ENCODE data around the gene MZF1. TPM values are rescaled to one million over a fixed set of nuclear protein-coding genes. Genes with fewer than 3 reads are reported as not detected.
"Not testable (repeated sequence)": the region's sequence is repeated elsewhere in the genome, so short reads cannot be mapped to it uniquely, and the experiment has no call there.

The MZF1 gene
- total RNA-seq, 1 experiment from 2014 or later = 18.0 TPM

DNA sequence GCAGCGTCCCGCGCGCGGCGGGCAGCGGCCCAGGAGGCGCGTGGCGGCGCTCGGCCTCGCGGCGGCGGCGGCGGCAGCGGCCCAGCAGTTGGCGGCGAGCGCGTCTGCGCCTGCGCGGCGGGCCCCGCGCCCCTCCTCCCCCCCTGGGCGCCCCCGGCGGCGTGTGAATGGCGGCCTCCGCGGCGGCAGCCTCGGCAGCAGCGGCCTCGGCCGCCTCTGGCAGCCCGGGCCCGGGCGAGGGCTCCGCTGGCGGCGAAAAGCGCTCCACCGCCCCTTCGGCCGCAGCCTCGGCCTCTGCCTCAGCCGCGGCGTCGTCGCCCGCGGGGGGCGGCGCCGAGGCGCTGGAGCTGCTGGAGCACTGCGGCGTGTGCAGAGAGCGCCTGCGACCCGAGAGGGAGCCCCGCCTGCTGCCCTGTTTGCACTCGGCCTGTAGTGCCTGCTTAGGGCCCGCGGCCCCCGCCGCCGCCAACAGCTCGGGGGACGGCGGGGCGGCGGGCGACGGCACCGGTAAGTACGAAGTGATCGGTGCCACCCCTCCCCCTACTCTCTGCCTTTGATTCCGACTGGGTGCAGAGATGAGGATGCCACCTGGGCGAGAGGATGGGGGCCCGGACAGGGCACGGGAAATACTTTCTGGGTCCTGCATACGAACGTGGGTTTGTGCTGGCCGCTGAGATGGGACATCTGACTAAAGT is 28.4 kb downstream of the MZF1 start:
- H3K9ac ChIP-seq (ENCODE audit: low read length) = peak overlapping the region; percentile 89

DNA sequence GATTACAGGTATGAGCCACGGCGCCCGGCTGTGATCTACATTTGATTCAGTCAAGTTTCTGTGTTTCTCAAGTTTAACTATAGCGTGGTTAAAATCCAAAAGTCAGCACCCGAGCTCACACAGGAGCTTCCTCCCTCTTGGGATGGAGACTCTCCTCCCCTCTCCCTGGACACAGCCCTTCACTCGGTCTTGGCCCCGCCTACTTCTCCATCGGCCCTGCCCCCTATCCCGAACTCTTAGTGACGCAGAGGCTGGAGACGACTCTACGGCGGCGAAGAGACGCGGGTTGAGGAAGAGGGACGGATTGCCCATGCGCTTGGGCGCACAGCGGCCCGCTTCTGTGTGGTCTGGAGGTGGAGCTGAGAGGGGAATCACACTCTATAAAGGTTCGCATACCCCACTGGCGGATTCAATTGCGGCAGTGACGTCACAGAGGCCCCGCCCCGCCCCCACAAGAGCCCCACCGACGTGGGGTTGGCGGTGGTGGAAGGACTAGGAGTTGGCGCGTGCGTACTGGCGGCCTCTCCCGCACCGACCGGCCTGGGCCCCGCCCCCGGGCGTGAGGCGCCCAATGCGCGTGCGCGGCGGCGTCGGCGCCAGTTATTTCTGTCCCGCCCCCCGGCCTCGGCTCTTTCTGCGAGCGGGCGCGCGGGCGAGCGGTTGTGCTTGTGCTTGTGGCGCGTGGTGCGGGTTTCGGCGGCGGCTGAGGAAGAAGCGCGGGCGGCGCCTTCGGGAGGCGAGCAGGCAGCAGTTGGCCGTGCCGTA is 29.1 kb downstream of the MZF1 start, which contains the start of gene TRIM28:
Gene TRIM28 (plus strand): TSS at position 239 of the 765 bp plus-strand sequence. CDS start 694 bp downstream, outside the sequence.
- no peak for TF ChIP-seq EZH2 (IDR thresholded peaks at IDR 0.05; ENCODE audit: low read length, unreplicated experiment)
- Histone ChIP-seq H3K36me3 (ENCODE audit: low read depth, low read length) (peaks cover 39% of the 10 kb centered on the region), H3K4me1 (ENCODE audit: insufficient read depth, low read length) (peaks cover 13% of the 10 kb centered on the region), H3K9ac (ENCODE audit: low read length) (peak within 1 kb of the TSS; percentile 89), H3K79me2 (ENCODE audit: low read length) (peaks cover 43% of the 10 kb centered on the region), H3F3A (ENCODE audit: low read length, unreplicated experiment) (peaks cover 5% of the 10 kb centered on the region), H3K4me3 (ENCODE audit: low read length) (peak within 1 kb of the TSS; percentile 92), H2AFZ (ENCODE audit: low read length) (peak within 1 kb of the TSS; percentile 76), H3K9me2 (replicated peaks; ENCODE audit: low read length) (no peaks in the 10 kb centered on the region), H3K4me2 (ENCODE audit: low read length) (peak within 1 kb of the TSS; percentile 95), H3K9me3 (ENCODE audit: low read length) (no peaks in the 10 kb centered on the region), H4K20me1 (ENCODE audit: low read length) (peaks cover 41% of the 10 kb centered on the region), H3K27me3 (ENCODE audit: low read length) (no peaks in the 10 kb centered on the region), H3K27ac (ENCODE audit: low read length) (peak within 1 kb of the TSS; percentile 88)
- DNase-seq (peak; percentile 99), ATAC-seq (peak; percentile 96)
- intact Hi-C loops (cut with micrococcal nuclease) = loop anchor here (1.0 kb wide), 2 partner anchors 11 to 157 kb away; partner anchors contain the start of genes CHMP2A and RPS5
- ChIA-PET CTCF (interaction anchor here (0.8 to 1.0 kb wide), 2 partner anchors 24 to 30 kb away, joined by 3 to 5 read pairs; no protein-coding TSS in a partner anchor), POLR2A (ENCODE audit: unreplicated experiment) (interaction anchor here (0.6 to 1.2 kb wide), 9 partner anchors 10 to 369 kb away, joined by 3 to 14 read pairs (median 4); partner anchors contain the start of genes CHMP2A, UBE2M and ZBTB45)
- TSS peak; percentile 100 for BruUV-seq (replicated peaks)

More for the DNA sequence above, 28.4 kb downstream of the MZF1 start:
- TF ChIP-seq EZH2 (IDR thresholded peaks at IDR 0.05; ENCODE audit: low read length, unreplicated experiment) = no peak
- no peak for TF ChIP-seq EZH2phosphoT487 (IDR thresholded peaks at IDR 0.05; ENCODE audit: borderline replicate concordance, low read length)
- TF ChIP-seq, protein P1, sequence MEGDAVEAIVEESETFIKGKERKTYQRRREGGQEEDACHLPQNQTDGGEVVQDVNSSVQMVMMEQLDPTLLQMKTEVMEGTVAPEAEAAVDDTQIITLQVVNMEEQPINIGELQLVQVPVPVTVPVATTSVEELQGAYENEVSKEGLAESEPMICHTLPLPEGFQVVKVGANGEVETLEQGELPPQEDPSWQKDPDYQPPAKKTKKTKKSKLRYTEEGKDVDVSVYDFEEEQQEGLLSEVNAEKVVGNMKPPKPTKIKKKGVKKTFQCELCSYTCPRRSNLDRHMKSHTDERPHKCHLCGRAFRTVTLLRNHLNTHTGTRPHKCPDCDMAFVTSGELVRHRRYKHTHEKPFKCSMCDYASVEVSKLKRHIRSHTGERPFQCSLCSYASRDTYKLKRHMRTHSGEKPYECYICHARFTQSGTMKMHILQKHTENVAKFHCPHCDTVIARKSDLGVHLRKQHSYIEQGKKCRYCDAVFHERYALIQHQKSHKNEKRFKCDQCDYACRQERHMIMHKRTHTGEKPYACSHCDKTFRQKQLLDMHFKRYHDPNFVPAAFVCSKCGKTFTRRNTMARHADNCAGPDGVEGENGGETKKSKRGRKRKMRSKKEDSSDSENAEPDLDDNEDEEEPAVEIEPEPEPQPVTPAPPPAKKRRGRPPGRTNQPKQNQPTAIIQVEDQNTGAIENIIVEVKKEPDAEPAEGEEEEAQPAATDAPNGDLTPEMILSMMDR (conservative IDR thresholded peaks at IDR 0.05; ENCODE audit: low read depth, low read length) = no peak
- no TSS peak for BruUV-seq (replicated peaks)
- Histone ChIP-seq H3K4me2 (ENCODE audit: low read length) (peak overlapping the region; percentile 95), H3K4me1 (ENCODE audit: insufficient read depth, low read length) (peaks cover 13% of the 10 kb centered on the region), H3K79me2 (ENCODE audit: low read length) (peaks cover 51% of the 10 kb centered on the region), H3K9me3 (ENCODE audit: low read length) (no peaks in the 10 kb centered on the region), H3F3A (ENCODE audit: low read length, unreplicated experiment) (peaks cover 5% of the 10 kb centered on the region), H3K4me3 (ENCODE audit: low read length) (peak overlapping the region; percentile 92), H3K36me3 (ENCODE audit: low read depth, low read length) (peaks cover 46% of the 10 kb centered on the region), H2AFZ (ENCODE audit: low read length) (no peak overlapping the region), H4K20me1 (ENCODE audit: low read length) (peaks cover 49% of the 10 kb centered on the region), H3K9me2 (replicated peaks; ENCODE audit: low read length) (no peaks in the 10 kb centered on the region), H3K27ac (ENCODE audit: low read length) (peak overlapping the region; percentile 88), H3K27me3 (ENCODE audit: low read length) (no peaks in the 10 kb centered on the region)
- ChIA-PET CTCF (no interaction called here), POLR2A (ENCODE audit: unreplicated experiment) (interaction anchor here (0.6 to 1.2 kb wide), 4 partner anchors 10 to 27 kb away, joined by 3 to 14 read pairs (median 6); partner anchors contain the start of genes CHMP2A and ZBTB45)
- ATAC-seq (peak; percentile 19), DNase-seq (peak; percentile 55)
- intact Hi-C loops (cut with micrococcal nuclease) = loop anchor here (1.0 kb wide), 2 partner anchors 11 to 157 kb away; partner anchors contain the start of genes CHMP2A and RPS5

DNA sequence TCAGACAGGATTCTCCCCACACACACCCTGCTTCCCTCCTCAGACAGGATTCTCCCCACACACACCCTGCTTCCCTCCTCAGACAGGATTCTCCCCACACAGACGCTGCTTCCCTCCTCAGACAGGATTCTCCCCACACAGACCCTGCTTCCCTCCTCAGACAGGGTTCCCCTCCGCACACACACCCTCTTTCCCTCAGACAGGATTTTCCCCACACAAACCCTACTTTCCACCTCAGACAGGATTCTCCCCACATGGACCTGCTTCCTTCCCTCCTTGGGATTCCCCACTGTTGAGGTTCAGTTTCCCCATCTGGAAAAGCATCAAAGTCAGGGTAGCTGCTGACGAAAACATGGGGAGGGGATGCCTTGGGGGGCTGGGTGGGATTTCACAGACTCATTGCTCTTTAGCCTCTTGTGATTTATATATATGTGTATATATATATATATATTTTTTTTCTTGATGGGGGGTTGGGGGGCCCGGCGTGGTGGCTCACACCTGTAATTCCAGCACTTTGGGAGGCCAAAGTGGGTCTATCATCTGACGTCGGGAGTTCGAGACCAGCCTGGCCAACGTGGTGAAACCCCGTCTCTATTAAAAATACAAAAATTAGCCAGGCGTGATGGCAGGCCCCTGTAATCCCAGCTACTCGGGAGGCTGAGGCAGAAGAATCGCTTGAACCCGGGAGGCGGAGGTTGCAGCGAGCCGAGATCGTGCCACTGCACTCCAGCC is 30.3 kb downstream of the MZF1 start:
- H3K27me3 ChIP-seq (ENCODE audit: low read length); H3K27ac ChIP-seq (ENCODE audit: low read length); CTCF ChIA-PET; ATAC-seq; H3F3A ChIP-seq (ENCODE audit: low read length, unreplicated experiment); H3K9ac ChIP-seq (ENCODE audit: low read length); H3K9me3 ChIP-seq (ENCODE audit: low read length); intact Hi-C loops (cut with micrococcal nuclease); BruUV-seq (replicated peaks); H3K9me2 ChIP-seq (replicated peaks; ENCODE audit: low read length); DNase-seq: not testable (repeated sequence)
- peaks cover 27% of the 10 kb centered on the region for H3K36me3 ChIP-seq (ENCODE audit: low read depth, low read length)
- H2AFZ ChIP-seq (ENCODE audit: low read length) = peak overlapping the region; percentile 76; the same call in 1 of the 2 replicates
- H3K79me2 ChIP-seq (ENCODE audit: low read length) = peaks cover 32% of the 10 kb centered on the region
- peaks cover 13% of the 10 kb centered on the region for H3K4me1 ChIP-seq (ENCODE audit: insufficient read depth, low read length)
- H3K4me2 ChIP-seq (ENCODE audit: low read length) = peak overlapping the region; percentile 90; the same call in 1 of the 2 replicates
- peaks cover 31% of the 10 kb centered on the region for H4K20me1 ChIP-seq (ENCODE audit: low read length)
- POLR2A ChIA-PET (ENCODE audit: unreplicated experiment) = interaction anchor here (0.6 to 0.7 kb wide), 2 partner anchors 21 to 33 kb away, joined by 4 to 11 read pairs; no protein-coding TSS in a partner anchor
- H3K4me3 ChIP-seq (ENCODE audit: low read length) = peak overlapping the region; percentile 70; the same call in 1 of the 2 replicates

DNA sequence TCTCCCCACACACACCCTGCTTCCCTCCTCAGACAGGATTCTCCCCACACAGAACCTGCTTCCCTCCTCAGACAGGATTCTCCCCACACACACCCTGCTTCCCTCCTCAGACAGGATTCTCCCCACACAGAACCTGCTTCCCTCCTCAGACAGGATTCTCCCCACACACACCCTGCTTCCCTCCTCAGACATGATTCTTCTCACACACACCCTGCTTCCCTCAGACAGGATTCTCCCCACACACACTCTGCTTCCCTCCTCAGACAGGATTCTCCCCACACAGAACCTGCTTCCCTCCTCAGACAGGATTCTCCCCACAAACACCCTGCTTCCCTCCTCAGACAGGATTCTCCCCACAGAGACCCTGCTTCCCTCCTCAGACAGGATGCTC is 34.0 kb downstream of the MZF1 start:
- ATAC-seq; DNase-seq; intact Hi-C loops (cut with micrococcal nuclease); H2AFZ ChIP-seq (ENCODE audit: low read length); H3K27ac ChIP-seq (ENCODE audit: low read length); H3K4me2 ChIP-seq (ENCODE audit: low read length); POLR2A ChIA-PET (ENCODE audit: unreplicated experiment); H3K9ac ChIP-seq (ENCODE audit: low read length); BruUV-seq (replicated peaks); H3K27me3 ChIP-seq (ENCODE audit: low read length); H3K9me2 ChIP-seq (replicated peaks; ENCODE audit: low read length); CTCF ChIA-PET; H3K9me3 ChIP-seq (ENCODE audit: low read length); H4K20me1 ChIP-seq (ENCODE audit: low read length); H3K4me1 ChIP-seq (ENCODE audit: insufficient read depth, low read length); H3K36me3 ChIP-seq (ENCODE audit: low read depth, low read length); H3K79me2 ChIP-seq (ENCODE audit: low read length); H3K4me3 ChIP-seq (ENCODE audit: low read length); H3F3A ChIP-seq (ENCODE audit: low read length, unreplicated experiment): not testable (repeated sequence)
